Stimulated activated CD4-positive, alpha-beta T cell treated with anti-CD3 and anti-CD28 coated beads, Interleukin-4, amount 100 ng/mL, for 4 hours (primary cell): ENCODE results near the gene NEUROG1.
A peak's percentile ranks its signal among the peaks of the same experiment; 100 is the strongest.

Experiments used
- DNase-seq, 2 experiments: peaks; one replicate each; pipeline ENCODE4 v3.0.0-alpha.2; 2020

NEUROG1 gene

DNA sequence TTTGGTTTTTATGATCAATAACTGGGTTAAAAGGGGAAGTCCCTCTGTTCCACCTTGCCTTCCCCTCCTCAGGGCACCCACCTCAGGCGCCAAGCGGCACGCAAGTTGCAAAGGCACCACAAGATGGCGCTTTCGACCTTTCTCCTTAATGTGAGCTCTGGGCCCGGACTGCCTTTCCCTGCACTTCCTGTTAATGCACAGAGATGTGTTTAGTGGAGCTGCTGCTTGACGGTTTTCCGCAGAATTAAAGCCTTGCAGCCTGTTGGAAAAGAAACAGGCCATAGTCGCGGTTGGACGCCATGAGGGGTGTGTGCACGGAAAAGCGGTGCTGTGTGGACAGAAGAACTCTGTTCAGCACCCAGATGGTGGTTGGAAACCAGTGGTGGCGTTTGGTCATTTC is 25.1 kb upstream of the NEUROG1 start:
- DNase-seq = peak; percentile 46 to 54

DNA sequence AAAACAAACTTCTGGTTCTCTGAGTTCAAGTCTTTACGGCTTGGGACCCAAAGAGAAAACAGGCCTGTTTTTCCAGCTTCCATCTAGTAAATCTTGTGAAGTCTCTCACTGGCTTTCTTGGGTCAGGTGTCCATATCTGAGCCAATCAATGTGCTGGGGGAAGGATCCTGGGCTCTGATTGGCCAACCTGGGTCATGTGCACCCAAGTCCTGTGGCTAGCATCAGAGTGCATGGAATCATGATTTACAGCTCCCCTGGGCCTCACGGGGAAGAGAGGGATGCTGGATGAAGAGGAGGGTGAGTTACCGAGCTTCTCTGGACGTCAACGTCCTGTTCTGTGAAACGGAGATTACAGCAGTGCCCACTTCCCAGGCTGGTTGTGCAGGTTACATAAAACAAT is 23.6 kb upstream of the NEUROG1 start:
- no peak for DNase-seq

DNA sequence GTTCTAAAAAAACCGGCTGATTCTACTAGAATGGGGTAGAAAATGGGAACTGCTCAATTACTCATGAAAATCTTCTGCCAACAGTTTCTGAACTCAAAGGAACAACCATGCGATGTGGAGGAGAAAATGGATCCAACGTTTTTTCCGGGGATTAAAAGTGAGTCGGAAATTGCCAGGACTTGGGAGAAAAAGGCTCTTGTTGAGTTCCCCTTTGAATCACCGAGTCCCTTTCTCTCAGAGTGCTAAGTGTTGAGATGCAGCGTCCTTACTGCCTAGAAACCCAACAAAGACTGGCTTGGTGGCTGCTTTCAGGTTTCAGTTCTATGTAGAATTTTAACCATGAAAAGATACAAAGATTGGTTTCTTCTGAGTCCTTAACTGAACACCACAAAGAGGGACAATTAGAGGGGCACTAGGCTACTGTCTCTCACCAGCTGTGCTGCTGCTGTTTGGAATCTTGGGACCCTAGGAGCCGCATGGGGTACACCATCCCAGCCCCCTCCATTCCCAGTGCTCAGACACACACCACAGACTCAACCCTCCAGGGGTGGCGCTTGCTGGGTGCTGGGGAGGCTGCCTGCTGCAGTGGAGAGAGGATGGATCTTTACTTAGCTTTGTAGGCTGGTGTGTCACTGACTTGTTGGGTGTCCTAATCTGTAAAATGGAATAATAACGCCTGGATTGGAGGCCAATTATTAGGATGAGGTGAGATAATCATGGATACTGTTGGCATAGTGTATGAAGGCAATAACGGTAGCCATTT is 21.5 kb upstream of the NEUROG1 start:
- DNase-seq = no peak

DNA sequence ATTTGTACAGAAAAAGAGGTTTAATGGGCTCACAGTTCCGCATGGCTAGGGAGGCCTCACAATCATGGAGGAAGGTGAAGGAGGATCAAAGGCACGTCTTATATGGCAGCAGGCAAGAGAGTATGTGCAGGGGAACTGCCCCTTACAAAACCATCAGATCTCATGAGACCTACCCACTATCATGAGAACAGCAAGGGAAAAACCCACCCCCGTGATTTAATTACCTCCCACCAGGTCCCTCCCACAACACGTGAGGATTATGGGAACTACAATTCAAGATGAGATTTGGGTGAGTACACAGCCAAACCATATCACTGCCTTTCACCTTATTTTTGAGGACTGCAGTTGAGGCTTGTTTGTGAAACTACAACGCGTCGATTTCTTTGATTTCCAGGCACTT is 20.9 kb upstream of the NEUROG1 start:
- DNase-seq = no peak

DNA sequence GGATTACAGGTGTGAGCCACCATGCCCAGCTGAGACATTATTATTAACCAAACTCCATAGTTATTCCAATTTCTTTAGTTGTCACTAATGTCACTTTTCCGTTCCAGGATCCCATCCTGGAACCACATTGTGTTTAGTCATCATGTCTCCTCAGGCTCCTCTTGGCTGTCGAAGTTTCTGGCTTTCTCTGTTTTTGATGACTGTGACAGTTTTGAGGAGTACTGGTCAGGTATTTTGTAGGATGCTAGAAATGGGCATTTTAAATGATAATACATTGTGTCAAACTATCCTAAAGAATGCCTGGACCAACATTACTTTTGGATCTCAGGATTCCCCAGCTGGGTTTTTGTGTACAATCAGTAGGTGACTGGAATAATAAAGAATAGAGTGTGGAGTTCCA is 19.8 kb upstream of the NEUROG1 start:
- DNase-seq = no peak

DNA sequence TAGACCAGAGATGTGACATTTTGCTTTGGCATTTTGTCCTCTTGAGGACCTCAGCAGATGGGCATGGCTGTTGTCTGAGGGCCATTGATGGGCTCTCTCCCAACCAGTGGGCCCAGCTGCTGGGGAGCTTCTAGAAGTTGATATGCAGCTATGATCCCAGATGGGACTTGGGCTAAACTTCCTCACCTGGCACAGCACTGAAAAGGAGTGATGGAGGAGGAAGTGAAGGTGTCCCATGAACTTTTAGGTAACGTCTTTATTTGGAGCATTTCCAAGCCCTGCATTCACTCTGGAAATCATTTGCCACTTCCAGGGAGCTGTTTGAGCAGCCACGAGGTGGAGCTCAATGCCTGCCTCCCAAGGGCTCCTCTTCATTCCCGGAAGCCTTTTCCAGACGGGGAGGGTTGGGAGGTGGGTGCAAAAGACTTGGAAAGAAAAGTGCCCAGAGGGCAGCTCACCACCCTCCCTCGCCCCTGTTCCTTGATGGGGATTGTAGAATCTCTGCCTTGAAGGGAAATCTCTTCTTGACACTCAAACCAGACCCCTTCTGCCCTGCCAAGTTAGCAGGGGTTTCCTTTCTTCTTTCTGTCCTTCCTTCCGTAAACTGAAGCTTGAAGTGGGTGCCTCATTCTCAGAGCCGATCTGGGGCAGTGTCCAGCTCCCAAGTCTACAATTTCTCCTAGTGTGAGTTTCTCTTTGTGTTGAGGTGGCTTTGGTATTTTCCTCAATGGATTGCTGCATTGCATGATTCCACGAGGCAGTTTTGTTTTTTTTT is 18.1 kb upstream of the NEUROG1 start:
- no peak for DNase-seq

DNA sequence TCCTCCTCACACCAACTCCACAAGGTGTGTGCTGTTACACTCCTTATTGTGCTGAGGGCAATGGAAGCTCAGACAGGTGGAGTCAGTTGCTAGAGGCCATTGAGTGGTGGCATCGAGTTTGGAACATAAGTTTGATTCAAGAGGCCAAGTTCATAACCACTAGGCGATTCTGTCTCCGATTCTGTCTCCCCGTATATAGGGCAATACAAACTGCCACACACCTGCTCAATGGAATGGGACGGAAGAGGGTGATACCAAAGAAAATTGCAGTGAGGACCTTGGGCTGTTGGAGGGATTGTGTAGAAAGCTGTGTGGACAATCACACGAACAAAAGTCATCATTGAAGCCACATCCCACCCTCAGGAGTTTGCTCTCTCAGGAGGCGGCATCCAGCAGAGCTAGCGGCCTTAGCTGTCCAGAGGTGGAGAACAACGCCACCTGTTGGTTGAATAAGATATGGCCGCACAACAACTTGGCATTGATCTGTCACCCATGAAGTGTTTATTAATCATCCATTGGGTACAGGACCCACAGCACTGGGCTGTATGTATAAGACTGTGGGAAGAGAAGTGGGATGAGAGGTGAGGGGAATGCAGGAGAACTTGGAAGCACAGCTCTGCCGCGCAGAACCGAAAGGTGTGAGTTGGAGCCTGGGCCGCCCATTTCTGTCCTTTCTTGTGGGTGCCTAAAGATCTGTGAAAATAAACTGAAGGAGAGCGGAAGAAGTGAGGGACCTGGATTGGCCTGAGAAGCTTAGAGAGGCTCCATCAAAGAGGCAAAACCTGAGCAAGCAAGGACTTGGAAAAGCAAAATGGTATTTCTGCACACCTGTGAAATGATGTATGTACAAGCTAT is 16.1 kb upstream of the NEUROG1 start:
- DNase-seq = peak; percentile 34 to 38

DNA sequence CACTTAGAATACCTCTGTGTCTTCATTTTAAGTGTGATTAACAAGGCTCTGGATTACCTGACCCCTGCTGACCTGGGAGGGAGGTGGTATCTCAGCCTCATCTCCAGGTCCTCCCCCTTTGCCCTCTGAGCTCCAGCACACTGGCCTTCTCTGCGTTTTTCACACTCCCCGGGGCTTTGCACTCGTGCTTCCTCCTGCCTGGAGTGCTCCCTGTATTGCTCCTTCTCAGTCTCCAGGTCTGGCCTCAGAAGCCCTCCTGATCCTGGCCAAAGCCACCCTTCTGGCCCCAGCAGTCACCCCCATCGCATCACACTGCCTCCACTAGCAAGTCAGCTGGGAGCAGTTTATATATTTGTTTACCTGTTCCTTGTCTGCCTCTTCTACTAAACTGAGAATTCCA is 13.6 kb upstream of the NEUROG1 start:
- DNase-seq = no peak

DNA sequence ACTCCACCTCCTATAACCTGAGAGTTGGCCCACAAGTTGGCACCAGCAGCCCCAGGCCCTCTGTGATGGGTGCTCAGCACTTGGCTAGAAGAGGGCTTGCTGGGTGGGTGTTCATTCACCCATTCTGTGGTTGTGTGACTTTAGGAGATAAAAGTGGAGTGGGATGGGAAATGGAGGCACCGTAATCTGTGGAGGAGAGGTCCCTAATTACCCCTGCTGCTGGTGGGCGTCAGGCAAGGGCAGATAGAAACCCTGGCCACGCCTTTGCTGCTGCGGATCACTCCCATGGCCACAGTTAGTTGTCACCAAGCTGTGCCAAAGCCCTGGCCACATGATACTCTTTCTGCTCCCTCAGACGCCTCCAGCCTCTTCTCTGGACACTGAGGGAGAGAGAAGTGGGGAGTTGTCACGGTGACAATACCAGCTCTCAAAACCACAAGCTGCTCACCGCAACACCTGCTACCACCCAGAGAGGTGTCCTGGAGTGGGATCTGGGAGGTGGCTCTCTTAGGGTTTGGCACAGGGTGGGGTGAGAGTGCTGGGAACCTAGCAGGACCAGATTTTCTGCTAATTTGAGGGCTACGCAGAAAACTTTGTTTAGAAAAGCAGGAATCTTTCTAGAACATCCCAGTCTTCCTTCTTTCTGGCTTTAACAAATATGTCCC is 12.0 kb upstream of the NEUROG1 start:
- DNase-seq = no peak

DNA sequence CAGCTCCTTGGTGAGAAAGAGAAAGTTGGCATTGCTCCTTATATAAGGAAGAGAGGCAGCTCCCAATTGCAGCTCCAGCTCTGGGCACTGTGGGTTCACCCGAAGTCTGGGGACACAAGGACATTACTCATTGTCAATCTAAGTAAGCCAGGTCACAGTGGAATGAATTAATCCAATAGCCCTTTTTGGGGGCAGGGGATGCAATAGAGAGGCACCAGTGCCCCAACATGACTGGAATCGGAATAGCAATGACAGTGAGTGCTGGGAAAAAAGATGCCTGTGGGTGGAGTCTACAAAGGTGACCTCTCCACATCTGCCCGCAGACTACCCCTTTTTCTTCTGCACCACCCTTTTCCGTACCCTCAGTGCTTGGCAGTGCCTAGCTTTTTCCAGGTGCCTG is 11.1 kb upstream of the NEUROG1 start:
- no peak for DNase-seq

DNA sequence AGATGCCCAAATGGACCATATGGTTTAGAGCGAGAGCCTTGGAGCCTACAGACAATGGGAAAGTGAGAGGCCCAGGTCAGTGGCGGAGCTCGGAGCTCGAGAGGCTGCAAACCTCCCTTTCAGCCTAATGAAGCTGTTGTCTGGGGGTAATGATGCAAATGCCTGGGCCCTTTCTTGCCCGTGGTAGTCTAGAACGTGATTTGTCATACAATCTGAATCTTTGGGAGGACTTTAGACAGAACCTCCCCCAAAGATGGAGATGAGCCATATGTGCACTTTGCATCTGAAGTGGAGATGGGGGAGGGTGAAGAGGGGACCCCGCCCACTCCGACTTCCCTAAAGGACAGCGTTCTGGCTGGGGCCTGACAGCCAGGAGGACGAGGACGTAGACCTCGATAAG is 10.3 kb upstream of the NEUROG1 start:
- DNase-seq = no peak

DNA sequence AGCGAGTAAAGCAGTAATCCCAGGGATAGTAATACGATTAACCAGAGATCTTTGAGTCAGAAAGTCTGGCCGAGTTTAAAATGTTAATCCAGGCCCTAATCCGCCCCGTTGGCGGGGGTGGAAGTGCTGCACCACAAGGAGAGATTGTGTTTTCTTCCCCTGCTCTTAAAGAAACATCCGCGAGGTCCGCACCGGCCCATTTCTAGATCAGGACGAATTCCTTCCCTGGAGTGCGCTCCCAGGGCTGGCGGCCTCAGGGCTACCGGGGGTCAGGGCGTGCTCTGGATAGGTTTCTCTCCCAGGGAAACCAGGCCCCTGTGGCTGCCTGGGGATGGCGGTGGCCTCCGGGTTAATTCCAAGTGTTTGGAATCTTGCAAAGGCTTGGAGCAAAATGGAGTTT is 9.3 kb upstream of the NEUROG1 start:
- DNase-seq = no peak

DNA sequence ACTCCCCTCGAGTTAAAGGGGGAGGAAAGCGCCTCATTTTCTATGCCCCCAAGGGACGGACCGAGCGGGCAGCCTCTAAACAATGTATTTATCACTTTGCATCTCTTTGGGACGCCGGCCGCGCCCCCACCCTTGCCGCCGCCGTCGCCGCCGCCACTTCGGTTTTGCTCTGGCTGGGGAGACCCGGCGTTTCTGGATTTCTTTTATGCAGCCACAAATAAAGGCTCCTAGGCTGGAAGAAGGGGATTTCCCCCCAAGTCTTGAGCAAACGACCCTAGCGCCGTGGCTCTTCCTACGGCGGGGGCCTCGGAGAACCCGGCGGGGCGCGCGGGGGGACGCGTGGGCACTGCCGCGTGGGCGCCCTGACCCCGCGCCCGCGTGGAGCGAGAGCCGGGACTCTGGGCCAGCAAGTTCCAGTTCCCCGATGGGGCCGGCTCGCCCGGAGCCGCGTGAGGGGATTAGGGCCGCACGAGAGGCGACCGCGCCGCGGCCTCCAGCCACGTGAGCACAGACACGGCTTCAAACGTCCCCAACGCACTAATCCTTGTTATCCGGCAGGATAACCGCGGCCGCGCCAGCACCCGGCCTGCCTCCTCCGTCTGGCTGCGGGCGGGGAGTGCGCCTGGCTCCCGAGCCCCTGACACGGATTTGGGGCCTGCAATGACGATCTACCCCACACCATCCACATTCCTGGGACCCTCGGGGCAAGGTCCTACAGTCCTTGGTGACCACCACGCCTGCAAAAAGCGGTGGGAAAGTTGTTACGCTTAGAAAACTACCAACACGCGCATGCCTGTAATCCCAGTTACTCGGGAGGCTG is 7.9 kb upstream of the NEUROG1 start:
- DNase-seq = no peak

DNA sequence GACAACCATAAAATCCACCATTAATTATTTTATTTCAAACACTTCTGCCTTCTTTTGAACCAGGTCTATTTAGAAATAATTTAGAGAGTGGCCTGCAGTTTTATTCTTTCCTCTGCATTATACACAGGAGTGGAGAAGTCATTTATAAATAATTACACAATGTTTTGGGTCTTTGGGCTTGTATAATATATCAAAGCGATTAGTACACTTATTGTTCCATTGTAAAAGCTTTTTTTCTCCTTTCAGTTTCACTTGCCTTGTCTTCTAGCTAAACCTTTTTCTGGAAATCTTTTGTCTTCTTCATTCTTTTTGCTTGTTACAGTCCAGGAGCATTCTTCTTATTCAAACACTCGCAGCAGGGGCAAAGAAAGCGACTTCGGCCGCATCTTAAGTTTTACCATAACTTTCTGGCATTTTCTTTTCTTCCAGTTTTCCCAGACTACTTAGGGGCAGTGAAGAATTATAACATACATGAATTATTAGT is 7.3 kb upstream of the NEUROG1 start:
- no peak for DNase-seq

DNA sequence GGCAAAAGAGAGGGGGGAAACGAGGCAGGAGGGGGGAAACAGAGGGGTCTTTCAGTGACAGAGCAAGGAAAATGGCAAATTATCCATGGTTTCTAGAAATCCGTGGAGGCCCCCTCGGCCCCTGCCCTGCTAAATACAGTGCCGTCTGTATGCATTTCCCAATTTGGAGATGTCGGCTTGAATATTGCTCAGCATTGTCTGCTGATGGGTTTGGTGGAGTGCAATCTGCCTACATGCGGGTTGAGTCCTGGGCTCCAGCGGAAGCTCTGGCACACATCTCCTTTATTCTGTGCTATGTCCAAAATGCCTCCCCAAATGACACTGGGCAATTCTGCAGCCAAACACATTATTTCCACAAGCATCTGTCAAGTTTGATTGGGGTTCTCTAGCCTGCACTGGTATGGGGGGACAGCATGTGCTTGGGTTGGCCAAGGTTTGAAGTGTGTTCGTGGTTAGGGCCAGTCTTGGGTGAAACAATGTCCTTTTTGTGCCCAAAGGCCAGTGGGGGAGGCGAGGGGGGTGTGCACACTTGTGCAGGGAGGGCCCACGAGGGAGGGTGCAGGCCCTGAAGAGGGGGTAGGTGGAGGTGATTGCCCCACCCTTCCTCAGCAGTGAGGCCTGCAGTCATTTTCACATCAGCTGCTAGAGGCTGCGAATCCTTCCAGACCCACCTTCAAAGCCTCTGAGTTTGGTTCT is 6.2 kb upstream of the NEUROG1 start:
- DNase-seq = no peak

DNA sequence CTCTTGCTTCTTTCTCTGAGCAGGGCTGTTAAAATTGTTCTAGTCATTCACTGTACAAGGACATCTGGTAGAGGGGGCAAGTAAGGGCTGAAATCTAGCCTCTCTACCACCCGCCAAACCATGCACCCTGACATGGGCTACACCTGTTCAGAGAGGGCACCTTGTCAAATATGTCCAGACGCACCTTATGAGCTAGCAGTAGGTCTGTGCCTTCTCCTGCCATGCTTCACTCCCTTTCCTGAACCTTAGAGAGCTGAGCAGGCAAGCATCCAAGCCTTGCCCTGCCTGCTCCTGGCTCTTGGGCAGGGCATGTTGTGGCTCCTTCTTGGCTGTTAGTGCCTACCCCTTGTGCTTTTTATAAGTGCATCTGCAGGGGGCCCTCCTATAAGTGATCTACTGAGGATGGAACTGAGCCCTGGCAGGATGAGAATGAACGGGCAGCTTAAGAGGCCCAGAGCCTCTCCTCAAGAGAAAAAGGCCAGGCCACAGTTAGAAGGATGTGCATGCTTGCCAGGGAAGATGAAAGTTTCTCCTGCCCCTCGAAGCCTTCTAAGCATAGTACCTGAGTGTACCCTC is 3.8 kb upstream of the NEUROG1 start:
- no peak for DNase-seq

DNA sequence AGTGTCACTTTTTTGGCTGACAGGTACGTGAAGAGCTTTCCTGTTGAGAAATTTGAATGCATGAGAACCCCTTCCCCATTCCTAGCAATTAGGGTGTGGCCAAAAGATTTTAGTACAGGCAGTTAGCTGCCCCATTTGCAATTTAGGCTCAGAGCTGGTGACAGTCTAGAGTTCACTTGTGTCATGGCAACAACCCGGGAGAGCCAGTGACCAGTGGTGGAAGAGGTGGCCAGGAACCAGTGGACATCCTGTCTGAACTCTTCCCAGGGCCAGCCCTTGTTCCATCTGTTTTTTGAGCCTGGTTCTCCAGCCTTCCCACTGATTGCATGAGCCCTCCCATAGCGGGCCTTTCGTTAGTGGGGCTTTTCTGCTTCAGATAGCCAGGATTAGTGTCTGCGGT is 2.5 kb upstream of the NEUROG1 start:
- DNase-seq = no peak

DNA sequence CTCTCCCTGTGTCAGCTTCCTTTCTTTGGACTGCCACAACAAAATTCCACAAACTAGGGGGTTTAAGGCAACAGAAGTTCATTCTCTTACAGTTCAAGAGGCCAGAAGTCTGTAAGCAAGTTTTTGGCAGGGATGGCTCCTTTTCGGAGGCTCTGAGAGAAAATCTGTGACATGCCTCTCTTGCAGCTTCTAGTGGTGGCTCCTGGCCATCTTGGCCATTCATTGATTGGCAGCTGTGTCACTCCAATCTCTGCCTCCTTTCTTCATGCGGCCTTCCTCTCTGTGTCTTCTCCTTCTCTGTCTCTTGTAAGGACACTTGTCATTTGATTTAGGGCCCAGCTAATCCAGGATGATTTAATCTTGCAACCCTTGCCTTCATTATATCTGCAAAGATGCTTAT is 2.0 kb upstream of the NEUROG1 start:
- no peak for DNase-seq

DNA sequence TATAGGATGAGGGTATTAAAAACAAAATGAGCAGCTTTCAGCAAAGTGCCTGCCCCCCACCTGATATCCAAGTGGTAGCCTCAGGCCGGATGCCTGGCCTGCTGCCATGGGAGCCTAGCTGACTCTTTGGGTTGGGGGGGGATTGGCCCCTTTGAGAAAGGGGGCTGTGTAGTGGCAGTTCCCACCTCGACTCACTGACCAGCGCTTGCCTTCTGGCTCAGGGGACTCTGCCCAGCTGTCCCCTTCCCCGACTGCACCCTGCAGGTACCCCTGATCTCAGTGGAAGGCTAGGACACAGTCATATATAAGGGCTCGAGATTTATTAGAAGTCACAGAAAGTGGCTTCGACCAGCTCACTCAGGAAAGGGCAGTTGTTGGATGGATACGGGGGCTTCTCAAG is 1.5 kb upstream of the NEUROG1 start:
- no peak for DNase-seq

DNA sequence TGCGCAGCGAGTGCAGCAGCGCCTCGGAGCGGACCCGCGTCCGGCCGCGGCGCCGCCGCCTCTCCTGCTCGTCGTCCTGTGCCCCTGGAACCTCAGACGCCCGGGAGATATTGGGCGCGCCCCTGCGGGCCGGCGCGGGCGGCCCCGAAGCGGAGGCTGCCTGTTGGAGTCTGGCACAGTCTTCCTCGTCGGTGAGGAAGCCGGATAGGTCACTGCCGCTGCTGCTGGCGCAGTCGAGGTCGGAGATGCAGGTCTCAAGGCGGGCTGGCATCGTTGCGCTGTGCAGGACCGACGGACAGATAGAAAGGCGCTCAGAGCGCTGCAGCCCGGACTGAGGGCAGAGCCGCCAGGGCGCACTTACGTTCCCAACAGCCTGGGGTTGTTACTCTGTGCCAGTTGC is 344 bp downstream of the NEUROG1 start:
- DNase-seq = no peak
